GM21825 (cell line): Measurements from ENCODE around the gene ASB5.
"Not testable (repeated sequence)": the region's sequence is repeated elsewhere in the genome, so short reads cannot be mapped to it uniquely, and the experiment has no call there.

Experiments used
- ATAC-seq: cut with Tn5 transposase; IDR thresholded peaks from one replicate; pipeline ENCODE4 v1.9.1; 2021; ENCODE audit warnings: mild to moderate bottlenecking, moderate library complexity; ENCODE audit not compliant: unreplicated experiment

The ASB5 gene

GRCh38 chr4:176226736-176227135, 42.3 kb downstream of the ASB5 start:
- ATAC-seq, result no peak

GRCh38 chr4:176223561-176223960, 45.5 kb downstream of the ASB5 start:
- no peak for ATAC-seq

GRCh38 chr4:176222149-176222548, 46.9 kb downstream of the ASB5 start:
- ATAC-seq, result no peak

GRCh38 chr4:176217510-176217909, 51.5 kb downstream of the ASB5 start:
- ATAC-seq, result no peak

- not testable (repeated sequence) for ATAC-seq
Measured at GRCh38 chr4:176212351-176212750, 56.7 kb downstream of the ASB5 start.

GRCh38 chr4:176210579-176211296, 58.3 kb downstream of the ASB5 start:
- ATAC-seq, result no peak

- no peak for ATAC-seq
Measured at GRCh38 chr4:176210101-176210500, 58.9 kb downstream of the ASB5 start.

GRCh38 chr4:176209535-176209934, 59.5 kb downstream of the ASB5 start:
- ATAC-seq, result no peak

GRCh38 chr4:176207839-176208238, 61.2 kb downstream of the ASB5 start:
- no peak for ATAC-seq

- ATAC-seq, result no peak
Measured at GRCh38 chr4:176205299-176205698, 63.7 kb downstream of the ASB5 start.

- no peak for ATAC-seq
Measured at GRCh38 chr4:176198316-176198903, 70.6 kb downstream of the ASB5 start.

- ATAC-seq, result peak; percentile 98
Measured at GRCh38 chr4:176195184-176195978, 73.6 kb downstream of the ASB5 start, which contains the start of gene SPATA4. TSS of gene SPATA4 (minus strand) at chr4:176195585. CDS start at chr4:176195562, 23 bp downstream.

GRCh38 chr4:176193938-176194337, 75.1 kb downstream of the ASB5 start:
- ATAC-seq, result no peak

- no peak for ATAC-seq
Measured at GRCh38 chr4:176193126-176193525, 75.9 kb downstream of the ASB5 start.

- ATAC-seq, result no peak
Measured at GRCh38 chr4:176191974-176192373, 77.0 kb downstream of the ASB5 start.

GRCh38 chr4:176189891-176190795, 78.9 kb downstream of the ASB5 start:
- ATAC-seq, result no peak

- ATAC-seq, result no peak
Measured at GRCh38 chr4:176188654-176189053, 80.4 kb downstream of the ASB5 start.

- no peak for ATAC-seq
Measured at GRCh38 chr4:176187624-176188023, 81.4 kb downstream of the ASB5 start.

GRCh38 chr4:176186671-176187395, 82.2 kb downstream of the ASB5 start:
- ATAC-seq, result no peak

GRCh38 chr4:176186067-176186466, 83.0 kb downstream of the ASB5 start:
- ATAC-seq, result no peak
